Neuron (in vitro differentiated cells): ENCODE results near the gene AREG.

Experiments
- H2AFZ ChIP-seq: one replicate; pipeline ENCODE4 v1.6.1; 2013; ENCODE audit warnings: low read depth, mild to moderate bottlenecking, inconsistent platforms, low read length, moderate library complexity
- H3K27me3 ChIP-seq: one replicate; pipeline ENCODE4 v1.6.1; 2013; ENCODE audit warnings: low read length; ENCODE audit not compliant: insufficient read depth
- H3K36me3 ChIP-seq: one replicate; pipeline ENCODE4 v1.6.1; 2013; ENCODE audit warnings: low read length; ENCODE audit not compliant: insufficient read depth
- H3K4me1 ChIP-seq: one replicate; pipeline ENCODE4 v1.6.1; 2013; ENCODE audit warnings: low read length; ENCODE audit not compliant: insufficient read depth
- H3K4me3 ChIP-seq: 2 replicates; pipeline ENCODE4 v1.5.1; 2013; ENCODE audit warnings: mild to moderate bottlenecking, low read length, moderate library complexity
- H3K9me3 ChIP-seq: one replicate; pipeline ENCODE4 v1.6.1; 2013; ENCODE audit warnings: low read length

Gene AREG

GRCh38 chr4:74415602-74416300 lies 29.2 kb upstream of the AREG start:
- Histone ChIP-seq H3K9me3 (no peaks in the 10 kb centered on the region), H3K27me3 (no peaks in the 10 kb centered on the region), H3K4me3 (no peak overlapping the region), H3K36me3 (no peaks in the 10 kb centered on the region), H3K4me1 (no peaks in the 10 kb centered on the region), H2AFZ (no peak overlapping the region)

- Histone ChIP-seq H2AFZ (no peak overlapping the region), H3K4me1 (no peaks in the 10 kb centered on the region), H3K27me3 (no peaks in the 10 kb centered on the region), H3K36me3 (no peaks in the 10 kb centered on the region), H3K9me3 (no peaks in the 10 kb centered on the region), H3K4me3 (no peak overlapping the region)
Measured at GRCh38 chr4:74418063-74418670, 26.8 kb upstream of the AREG start.

GRCh38 chr4:74420863-74421262 lies 24.1 kb upstream of the AREG start:
- Histone ChIP-seq H3K4me1 (no peaks in the 10 kb centered on the region), H3K4me3 (no peak overlapping the region), H3K9me3 (no peaks in the 10 kb centered on the region), H2AFZ (no peak overlapping the region), H3K36me3 (no peaks in the 10 kb centered on the region), H3K27me3 (no peaks in the 10 kb centered on the region)

GRCh38 chr4:74423104-74423503 lies 21.8 kb upstream of the AREG start:
- no peaks in the 10 kb centered on the region for H3K27me3 ChIP-seq
- H3K4me3 ChIP-seq = no peak overlapping the region
- no peaks in the 10 kb centered on the region for H3K36me3 ChIP-seq
- H3K9me3 ChIP-seq = no peaks in the 10 kb centered on the region
- no peaks in the 10 kb centered on the region for H3K4me1 ChIP-seq
- no peak overlapping the region for H2AFZ ChIP-seq

- no peaks in the 10 kb centered on the region for H3K27me3 ChIP-seq
- H3K9me3 ChIP-seq = no peaks in the 10 kb centered on the region
- H3K4me3 ChIP-seq = no peak overlapping the region
- H3K4me1 ChIP-seq = no peaks in the 10 kb centered on the region
- H2AFZ ChIP-seq = no peak overlapping the region
- H3K36me3 ChIP-seq = no peaks in the 10 kb centered on the region
Measured at GRCh38 chr4:74424111-74424510, 20.8 kb upstream of the AREG start.

GRCh38 chr4:74426101-74426500 lies 18.8 kb upstream of the AREG start:
- Histone ChIP-seq H3K9me3 (no peaks in the 10 kb centered on the region), H2AFZ (no peak overlapping the region), H3K27me3 (no peaks in the 10 kb centered on the region), H3K4me1 (no peaks in the 10 kb centered on the region), H3K4me3 (no peak overlapping the region), H3K36me3 (no peaks in the 10 kb centered on the region)

DNA sequence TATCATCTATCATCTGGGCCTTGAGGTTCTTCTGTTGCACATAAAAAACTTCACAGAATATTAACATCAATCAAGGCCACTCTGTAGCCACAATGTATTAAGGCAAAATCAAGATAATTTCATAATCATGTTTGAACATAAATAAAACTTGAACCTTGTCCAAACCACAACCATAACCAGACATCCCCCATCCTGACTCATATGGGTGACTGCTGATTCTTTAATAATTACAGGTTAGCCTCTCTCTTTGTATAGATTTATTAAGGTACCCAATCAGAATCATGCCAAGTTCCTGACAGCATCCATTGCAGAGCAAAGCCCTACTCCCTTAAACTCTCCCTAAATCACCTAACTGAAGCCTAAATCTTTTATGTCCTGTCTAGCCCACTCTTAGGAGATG lies 16.7 kb upstream of the AREG start:
- Histone ChIP-seq H3K9me3 (no peaks in the 10 kb centered on the region), H3K4me3 (no peak overlapping the region), H3K4me1 (no peaks in the 10 kb centered on the region), H2AFZ (no peak overlapping the region), H3K36me3 (no peaks in the 10 kb centered on the region), H3K27me3 (no peaks in the 10 kb centered on the region)

DNA sequence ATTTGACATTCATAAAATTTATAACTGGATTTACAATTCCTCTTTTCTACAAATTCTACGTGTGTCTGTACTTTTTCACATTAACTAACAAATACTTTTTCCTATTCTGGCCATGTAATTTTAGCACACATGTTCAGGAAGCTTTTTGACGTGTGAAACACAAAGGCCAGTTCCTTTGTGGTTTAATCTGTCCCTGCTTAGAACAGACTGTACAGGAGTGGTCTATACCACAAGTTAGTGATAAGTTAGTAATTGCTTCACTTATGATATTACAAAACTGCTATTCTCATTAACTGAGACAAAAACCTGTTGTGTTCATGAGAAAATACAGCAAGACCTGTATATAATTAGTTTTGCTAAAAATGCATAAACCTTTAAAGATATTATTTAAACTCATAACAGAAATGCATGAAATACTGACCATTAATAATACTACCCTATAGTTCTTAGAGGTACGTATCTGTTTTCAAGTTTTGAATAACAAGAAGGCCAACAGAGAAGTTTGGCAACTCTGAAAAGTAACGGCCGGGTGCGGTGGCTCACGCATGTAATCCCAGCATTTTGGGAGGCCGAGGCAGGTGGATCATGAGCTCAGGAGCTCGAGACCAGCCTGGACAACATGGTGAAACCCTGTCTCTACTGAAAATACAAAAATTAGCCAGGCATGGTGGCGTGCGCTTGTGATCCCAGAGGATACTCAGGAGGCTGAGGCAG lies 13.7 kb upstream of the AREG start:
- no peak overlapping the region for H2AFZ ChIP-seq
- H3K4me3 ChIP-seq = no peak overlapping the region
- H3K27me3 ChIP-seq = no peaks in the 10 kb centered on the region

GRCh38 chr4:74433043-74433442 lies 11.9 kb upstream of the AREG start:
- no peaks in the 10 kb centered on the region for H3K9me3 ChIP-seq
- H2AFZ ChIP-seq = no peak overlapping the region
- H3K4me1 ChIP-seq = no peaks in the 10 kb centered on the region
- H3K4me3 ChIP-seq = no peak overlapping the region
- no peaks in the 10 kb centered on the region for H3K27me3 ChIP-seq
- no peaks in the 10 kb centered on the region for H3K36me3 ChIP-seq

More for the DNA sequence above, 13.7 kb upstream of the AREG start:
- H3K9me3 ChIP-seq = no peaks in the 10 kb centered on the region
- H3K4me1 ChIP-seq = no peaks in the 10 kb centered on the region
- H3K36me3 ChIP-seq = no peaks in the 10 kb centered on the region

GRCh38 chr4:74433541-74434172 lies 11.3 kb upstream of the AREG start:
- no peak overlapping the region for H3K4me3 ChIP-seq
- no peaks in the 10 kb centered on the region for H3K4me1 ChIP-seq
- H3K27me3 ChIP-seq = no peaks in the 10 kb centered on the region
- no peaks in the 10 kb centered on the region for H3K9me3 ChIP-seq
- no peak overlapping the region for H2AFZ ChIP-seq
- no peaks in the 10 kb centered on the region for H3K36me3 ChIP-seq

GRCh38 chr4:74435296-74435695 lies 9.6 kb upstream of the AREG start:
- Histone ChIP-seq H3K27me3 (no peaks in the 10 kb centered on the region), H3K4me1 (no peaks in the 10 kb centered on the region), H3K36me3 (no peaks in the 10 kb centered on the region), H3K9me3 (no peaks in the 10 kb centered on the region), H3K4me3 (no peak overlapping the region), H2AFZ (no peak overlapping the region)

- H3K27me3 ChIP-seq = no peaks in the 10 kb centered on the region
- no peaks in the 10 kb centered on the region for H3K9me3 ChIP-seq
- H3K36me3 ChIP-seq = no peaks in the 10 kb centered on the region
- H2AFZ ChIP-seq = no peak overlapping the region
- H3K4me1 ChIP-seq = no peaks in the 10 kb centered on the region
- no peak overlapping the region for H3K4me3 ChIP-seq
Measured at GRCh38 chr4:74437866-74438265, 7.1 kb upstream of the AREG start.

DNA sequence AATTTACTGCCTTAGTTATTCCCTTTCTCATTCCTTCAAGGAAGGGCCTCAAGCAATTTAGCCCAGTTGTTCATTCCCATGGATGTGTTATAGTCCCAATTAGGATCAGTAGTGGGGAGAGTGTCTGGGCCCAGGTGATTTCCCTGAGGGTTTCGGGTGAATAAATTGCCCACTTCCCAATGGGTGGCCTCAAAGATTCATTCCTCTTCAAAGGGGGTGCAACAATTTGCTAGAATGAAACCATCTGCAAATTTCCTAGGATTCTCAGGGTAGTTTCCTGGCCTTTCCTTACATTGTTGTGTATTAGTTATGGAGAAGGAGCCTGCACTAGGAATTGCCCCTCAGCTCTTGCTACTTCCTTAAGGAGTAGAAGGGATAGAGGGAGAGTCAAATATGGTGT lies 6.3 kb upstream of the AREG start:
- Histone ChIP-seq H3K27me3 (no peaks in the 10 kb centered on the region), H2AFZ (no peak overlapping the region), H3K4me3 (no peak overlapping the region), H3K36me3 (no peaks in the 10 kb centered on the region), H3K9me3 (no peaks in the 10 kb centered on the region), H3K4me1 (no peaks in the 10 kb centered on the region)
